Body of pancreas (tissue), 4 donors: Measurements from ENCODE around the gene AVPI1.

ENCODE experiments used
- CTCF ChIP-seq, 7 experiments: fragments of 450-650 bp in 4 of 7; fragments of 200-600 bp in 3 of 7; sonication (generic) in 3 of 7; IDR thresholded peaks; one replicate each; pipeline ENCODE4 v1.5.1; 2016 to 2019; ENCODE audit warnings: antibody characterized with exemption in 7 of 7
- POLR2A ChIP-seq, 3 donors: fragments of 450-650 bp; IDR thresholded peaks; one replicate each; pipeline ENCODE4 v1.6.1; 2016; ENCODE audit warnings: antibody characterized with exemption in 3 of 3, mild to moderate bottlenecking in 2 of 3

GRCh38 chr10:97647556-97647955, 39.5 kb downstream of the AVPI1 start:
- no peak for TF ChIP-seq CTCF (IDR thresholded peaks at IDR 0.05)
- TF ChIP-seq POLR2A (IDR thresholded peaks at IDR 0.05): no peak
